ENCODE data around the gene GRID1. TPM values are rescaled to one million over a fixed set of nuclear protein-coding genes. Genes with fewer than 3 reads are reported as not detected.

The GRID1 gene
- polyA plus RNA-seq, 1 donor from 2014 or later: not detected

GRCh38 chr10:86333826-86334487 lies 32.6 kb downstream of the GRID1 start:
- no peak overlapping the region for H3K4me3 Mint-ChIP-seq
- peaks cover 8% of the 10 kb centered on the region for H3K27me3 Mint-ChIP-seq
- no peak overlapping the region for H3K27ac Mint-ChIP-seq
- H3K9me3 Mint-ChIP-seq: no peaks in the 10 kb centered on the region
- H3K36me3 Mint-ChIP-seq: no peaks in the 10 kb centered on the region
- H3K4me1 Mint-ChIP-seq: peaks cover 0 to 2% (median 0%) of the 10 kb centered on the region in 3 donors

- peaks cover 7% of the 10 kb centered on the region for H3K27me3 Mint-ChIP-seq
- H3K36me3 Mint-ChIP-seq: no peaks in the 10 kb centered on the region
- H3K27ac Mint-ChIP-seq: no peak overlapping the region
- peaks cover 0 to 2% (median 0%) of the 10 kb centered on the region in 3 donors for H3K4me1 Mint-ChIP-seq
- H3K4me3 Mint-ChIP-seq: no peak overlapping the region
- H3K9me3 Mint-ChIP-seq: no peaks in the 10 kb centered on the region
These were observed 34.7 kb downstream of the GRID1 start for GRCh38 chr10:86331861-86332260.

GRCh38 chr10:86330778-86331763 lies 35.5 kb downstream of the GRID1 start:
- H3K9me3 Mint-ChIP-seq: no peaks in the 10 kb centered on the region
- no peak overlapping the region for H3K27ac Mint-ChIP-seq
- H3K36me3 Mint-ChIP-seq: no peaks in the 10 kb centered on the region
- peaks cover 5% of the 10 kb centered on the region for H3K27me3 Mint-ChIP-seq
- H3K4me3 Mint-ChIP-seq: no peak overlapping the region
- H3K4me1 Mint-ChIP-seq: peaks cover 0 to 2% (median 0%) of the 10 kb centered on the region in 3 donors

- no peaks in the 10 kb centered on the region for H3K9me3 Mint-ChIP-seq
- H3K36me3 Mint-ChIP-seq: no peaks in the 10 kb centered on the region
- no peak overlapping the region for H3K27ac Mint-ChIP-seq
- H3K27me3 Mint-ChIP-seq: peaks cover 7% of the 10 kb centered on the region
- H3K4me3 Mint-ChIP-seq: no peak overlapping the region
- peaks cover 0 to 2% (median 0%) of the 10 kb centered on the region in 3 donors for H3K4me1 Mint-ChIP-seq
These were observed 36.5 kb downstream of the GRID1 start for GRCh38 chr10:86329896-86330680.

GRCh38 chr10:86329093-86329710 lies 37.4 kb downstream of the GRID1 start:
- Mint-ChIP-seq H3K4me3 (no peak overlapping the region), H3K9me3 (no peaks in the 10 kb centered on the region), H3K4me1 (peaks cover 0 to 2% (median 0%) of the 10 kb centered on the region in 3 donors), H3K27ac (no peak overlapping the region), H3K36me3 (no peaks in the 10 kb centered on the region), H3K27me3 (peaks cover 7% of the 10 kb centered on the region)

GRCh38 chr10:86327954-86328725 lies 38.5 kb downstream of the GRID1 start:
- peaks cover 7% of the 10 kb centered on the region for H3K27me3 Mint-ChIP-seq
- H3K36me3 Mint-ChIP-seq: no peaks in the 10 kb centered on the region
- no peak overlapping the region for H3K4me3 Mint-ChIP-seq
- H3K4me1 Mint-ChIP-seq: peaks cover 0 to 2% (median 0%) of the 10 kb centered on the region in 3 donors
- H3K9me3 Mint-ChIP-seq: no peaks in the 10 kb centered on the region
- no peak overlapping the region for H3K27ac Mint-ChIP-seq

GRCh38 chr10:86325158-86325557 lies 41.4 kb downstream of the GRID1 start:
- Mint-ChIP-seq H3K4me3 (no peak overlapping the region), H3K9me3 (no peaks in the 10 kb centered on the region), H3K4me1 (no peaks in the 10 kb centered on the region), H3K27me3 (peaks cover 6% of the 10 kb centered on the region), H3K27ac (no peak overlapping the region), H3K36me3 (no peaks in the 10 kb centered on the region)

GRCh38 chr10:86321568-86321967 lies 45.0 kb downstream of the GRID1 start:
- H3K27me3 Mint-ChIP-seq: peaks cover 6% of the 10 kb centered on the region
- H3K27ac Mint-ChIP-seq: no peak overlapping the region
- H3K4me3 Mint-ChIP-seq: no peak overlapping the region
- H3K4me1 Mint-ChIP-seq: no peaks in the 10 kb centered on the region
- H3K9me3 Mint-ChIP-seq: peaks cover 0 to 4% (median 0%) of the 10 kb centered on the region in 3 donors
- H3K36me3 Mint-ChIP-seq: no peaks in the 10 kb centered on the region

GRCh38 chr10:86319676-86320075 lies 46.9 kb downstream of the GRID1 start:
- H3K4me1 Mint-ChIP-seq: no peaks in the 10 kb centered on the region

GRCh38 chr10:86317949-86318725 lies 48.5 kb downstream of the GRID1 start:
- Mint-ChIP-seq H3K4me1 (no peaks in the 10 kb centered on the region), H3K27ac (no peak overlapping the region), H3K27me3 (peaks cover 4% of the 10 kb centered on the region), H3K36me3 (no peaks in the 10 kb centered on the region), H3K9me3 (peaks cover 0 to 4% (median 0%) of the 10 kb centered on the region in 3 donors), H3K4me3 (no peak overlapping the region)

More at GRCh38 chr10:86319676-86320075, 46.9 kb downstream of the GRID1 start:
- H3K4me3 Mint-ChIP-seq: no peak overlapping the region
- H3K27ac Mint-ChIP-seq: no peak overlapping the region
- H3K36me3 Mint-ChIP-seq: no peaks in the 10 kb centered on the region
- peaks cover 4% of the 10 kb centered on the region for H3K27me3 Mint-ChIP-seq
- peaks cover 0 to 4% (median 0%) of the 10 kb centered on the region in 3 donors for H3K9me3 Mint-ChIP-seq

- H3K4me1 Mint-ChIP-seq: no peaks in the 10 kb centered on the region
- no peaks in the 10 kb centered on the region for H3K36me3 Mint-ChIP-seq
- no peak overlapping the region for H3K27ac Mint-ChIP-seq
- H3K27me3 Mint-ChIP-seq: peaks cover 4% of the 10 kb centered on the region
- no peak overlapping the region for H3K4me3 Mint-ChIP-seq
- peaks cover 0 to 4% (median 0%) of the 10 kb centered on the region in 3 donors for H3K9me3 Mint-ChIP-seq
These were observed 49.6 kb downstream of the GRID1 start for GRCh38 chr10:86316990-86317389.

GRCh38 chr10:86316274-86316835 lies 50.2 kb downstream of the GRID1 start:
- no peak overlapping the region for H3K4me3 Mint-ChIP-seq
- no peaks in the 10 kb centered on the region for H3K36me3 Mint-ChIP-seq
- no peak overlapping the region for H3K27ac Mint-ChIP-seq
- peaks cover 0 to 4% (median 0%) of the 10 kb centered on the region in 3 donors for H3K9me3 Mint-ChIP-seq
- no peaks in the 10 kb centered on the region for H3K4me1 Mint-ChIP-seq
- peaks cover 4% of the 10 kb centered on the region for H3K27me3 Mint-ChIP-seq

- H3K36me3 Mint-ChIP-seq: no peaks in the 10 kb centered on the region
- H3K9me3 Mint-ChIP-seq: peaks cover 0 to 4% (median 0%) of the 10 kb centered on the region in 3 donors
- H3K27me3 Mint-ChIP-seq: peaks cover 4% of the 10 kb centered on the region
- no peak overlapping the region for H3K27ac Mint-ChIP-seq
- H3K4me1 Mint-ChIP-seq: no peaks in the 10 kb centered on the region
- no peak overlapping the region for H3K4me3 Mint-ChIP-seq
These were observed 51.0 kb downstream of the GRID1 start for GRCh38 chr10:86315549-86315942.
